HepG2 (cell line): ENCODE data around the gene SMIM12. TPM values are rescaled to one million over a fixed set of nuclear protein-coding genes. Genes with fewer than 3 reads are reported as not detected.

ENCODE experiments used
- ATAC-seq: fragments of 200-7000 bp; cut with Tn5 transposase; 3 replicates; pipeline ENCODE4 v1.9.1; 2020; ENCODE audit warnings: mild to moderate bottlenecking, moderate library complexity
- BruUV-seq: library from RNA; stranded (reverse); fragments of 400-500 nt; replicated peaks from 2 replicates; lab custom pipeline; 2021; lab: Mats Ljungman, UMichigan
- CTCF ChIA-PET: fragments of 300-600 bp; formaldehyde crosslinking; extraction: SDS; loops from one replicate; lab custom pipeline; 2021; ENCODE audit warnings: low total read pairs, inconsistent platforms, low intra/inter-chr PET ratio; lab: Yijun Ruan, JAX
- POLR2A ChIA-PET: fragments of 350-600 bp; sonication (Branson Sonifier 250); formaldehyde crosslinking; loops from one replicate; lab custom pipeline; 2020; ENCODE audit warnings: antibody characterized with exemption, inconsistent platforms; lab: Yijun Ruan, JAX
- DNase-seq: peaks from one replicate; pipeline ENCODE4 v3.0.0-alpha.2; 2015; ENCODE audit warnings: low spot score
- FAIRE-seq: peaks from 3 replicates; lab custom pipeline; 2011; peaks lifted over from hg19 to GRCh38; lab: Jason Lieb, UNC
- H2AFZ ChIP-seq: one replicate; pipeline ENCODE4 v1.6.1; 2011; ENCODE audit warnings: low read length, inconsistent platforms
- H3K27ac ChIP-seq: fragments of 300-600 bp; 3 replicates; pipeline ENCODE4 v1.8.0; 2011; ENCODE audit warnings: mixed run types, mild to moderate bottlenecking, mixed read lengths, low read length, inconsistent platforms; ENCODE audit not compliant: insufficient read depth; ENCODE audit errors: extremely low read length
- H3K27me3 ChIP-seq, 2 experiments: fragments of 200-600 bp in 1 of 2; 2 replicates in 1 of 2; 3 replicates in 1 of 2; pipeline versions ENCODE4 v1.6.0 to v1.8.0; 2011; ENCODE audit warnings: low read length in 2 of 2, mild to moderate bottlenecking in 2 of 2, moderate library complexity in 2 of 2, inconsistent platforms in 1 of 2; ENCODE audit not compliant: insufficient read depth in 2 of 2, control insufficient read depth in 1 of 2
- H3K36me3 ChIP-seq, 2 experiments: fragments of 200-600 bp in 1 of 2; replicated peaks in 1 of 2; 2 replicates in 1 of 2; 3 replicates in 1 of 2; pipeline versions ENCODE4 v1.5.1 to v1.8.0; 2011; ENCODE audit warnings: low read length in 2 of 2, inconsistent platforms in 1 of 2; ENCODE audit not compliant: insufficient read depth in 2 of 2, control insufficient read depth in 1 of 2
- H3K4me1 ChIP-seq: 2 replicates; pipeline ENCODE4 v1.5.1; 2012; ENCODE audit warnings: low read length, inconsistent platforms; ENCODE audit not compliant: insufficient read depth
- H3K4me2 ChIP-seq: 2 replicates; pipeline ENCODE4 v1.6.0; 2011; ENCODE audit warnings: low read depth, low read length, inconsistent platforms
- H3K4me3 ChIP-seq, 3 experiments: fragments of 200-600 bp in 1 of 3; sonication (generic), shearing (Covaris generic) in 1 of 3; replicated peaks in 1 of 3; 2 replicates each; pipeline ENCODE4 v1.5.1; 2011 to 2016; ENCODE audit warnings: low read length in 3 of 3, inconsistent platforms in 2 of 3, low read depth in 2 of 3, mild to moderate bottlenecking in 2 of 3, control low read depth in 1 of 3, mixed read lengths in 1 of 3; ENCODE audit not compliant: insufficient read depth in 1 of 3
- H3K79me2 ChIP-seq: one replicate; pipeline ENCODE4 v1.6.1; 2011; ENCODE audit warnings: low read length, inconsistent platforms; ENCODE audit not compliant: insufficient read depth
- H3K9ac ChIP-seq: 2 replicates; pipeline ENCODE4 v1.6.0; 2011; ENCODE audit warnings: mild to moderate bottlenecking, low read depth, low read length, inconsistent platforms; ENCODE audit not compliant: insufficient read depth
- H3K9me3 ChIP-seq: 2 replicates; pipeline ENCODE4 v1.5.1; 2012; ENCODE audit warnings: mild to moderate bottlenecking, low read length
- H4K20me1 ChIP-seq: 2 replicates; pipeline ENCODE4 v1.6.0; 2011; ENCODE audit warnings: inconsistent platforms, mild to moderate bottlenecking, low read length, moderate library complexity; ENCODE audit not compliant: insufficient read depth
- ARNTL ChIP-seq: sonication (generic); formaldehyde crosslinking; IDR thresholded peaks from 2 replicates; pipeline ENCODE4 v1.4.0; 2020; ENCODE audit warnings: mild to moderate bottlenecking, missing genetic modification reagents
- BCL6 ChIP-seq: IDR thresholded peaks from 2 replicates; pipeline ENCODE4 v1.6.1; 2016; ENCODE audit warnings: missing genetic modification reagents, missing compliant biosample characterization
- BHLHE40 ChIP-seq: IDR thresholded peaks from 2 replicates; pipeline ENCODE4 v1.6.1; 2011; ENCODE audit warnings: low read length, improper control_type of control experiment
- IKZF4 ChIP-seq: sonication (generic); formaldehyde crosslinking; IDR thresholded peaks from 2 replicates; pipeline ENCODE4 v1.5.1; 2020; ENCODE audit warnings: borderline replicate concordance, mild to moderate bottlenecking, low read depth, missing genetic modification reagents; ENCODE audit errors: not compliant biosample characterization
- KLF11 ChIP-seq: IDR thresholded peaks from 2 replicates; pipeline ENCODE4 v1.6.1; 2016; ENCODE audit warnings: missing compliant biosample characterization
- LCORL ChIP-seq, 2 experiments: fragments of 450-650 bp in 1 of 2; sonication (generic) in 1 of 2; formaldehyde crosslinking in 1 of 2; IDR thresholded peaks; 2 replicates each; pipeline versions ENCODE4 v1.5.0 to v1.6.1; 2017 to 2020; ENCODE audit warnings: antibody characterized with exemption in 1 of 2, missing genetic modification reagents in 1 of 2
- SOX6 ChIP-seq, 2 experiments: fragments of 450-650 bp in 1 of 2; sonication (generic) in 1 of 2; formaldehyde crosslinking in 1 of 2; IDR thresholded peaks; 2 replicates each; pipeline versions ENCODE4 v1.4.0 to v1.6.1; 2017 to 2020; ENCODE audit warnings: antibody characterized with exemption in 1 of 2, mild to moderate bottlenecking in 1 of 2, missing genetic modification reagents in 1 of 2
- SRY ChIP-seq: sonication (generic); formaldehyde crosslinking; IDR thresholded peaks from 2 replicates; pipeline ENCODE4 v1.8.0; 2022; ENCODE audit warnings: mild to moderate bottlenecking, missing genetic modification reagents
- TCF7 ChIP-seq: sonication (generic); IDR thresholded peaks from 2 replicates; pipeline ENCODE4 v1.6.1; 2016; ENCODE audit warnings: antibody characterized with exemption, low read depth
- ZBTB1 ChIP-seq: sonication (generic); formaldehyde crosslinking; IDR thresholded peaks from 2 replicates; pipeline ENCODE4 v1.4.0; 2020; ENCODE audit warnings: missing genetic modification reagents, borderline replicate concordance
- ZBTB14 ChIP-seq: sonication (generic); formaldehyde crosslinking; IDR thresholded peaks from 2 replicates; pipeline ENCODE4 v1.4.0; 2020; ENCODE audit warnings: missing genetic modification reagents
- ZBTB33 ChIP-seq: sonication (generic); formaldehyde crosslinking; IDR thresholded peaks from 2 replicates; pipeline ENCODE4 v1.4.0; 2020; ENCODE audit warnings: missing genetic modification reagents
- ZNF318 ChIP-seq: sonication (generic); formaldehyde crosslinking; IDR thresholded peaks from 2 replicates; pipeline ENCODE4 v1.4.0; 2020; ENCODE audit warnings: mild to moderate bottlenecking, missing genetic modification reagents
- ZNF724P ChIP-seq: sonication (generic); formaldehyde crosslinking; IDR thresholded peaks from 2 replicates; pipeline ENCODE4 v1.8.0; 2022; ENCODE audit warnings: missing genetic modification reagents, borderline replicate concordance
- ZNF792 ChIP-seq: IDR thresholded peaks from 2 replicates; pipeline ENCODE4 v1.6.1; 2016
- WGBS: methylation state at CpG from one replicate; pipeline ENCODE4 v1.1.6; 2017; ENCODE audit warnings: low lambda C conversion rate; 5-methylcytosine and 5-hydroxymethylcytosine counted together
- in situ Hi-C: cut with HindIII; loops from 2 replicates; pipeline ENCODE4 v1.10.0; 2017; ENCODE audit warnings: low pct_unique_long_range_greater_than_20kb; ENCODE audit not compliant: extremely low pct_ligation_motif_present
- intact Hi-C: fragments of 100-400 bp; cut with micrococcal nuclease; formaldehyde crosslinking; loops from one replicate; pipeline ENCODE4 v1.10.0; 2022; ENCODE audit not compliant: unreplicated experiment
- polyA plus RNA-seq, 8 experiments: library from polyadenylated mRNA; depleted of rRNA in 3 of 8; stranded (reverse) in 7 of 8; unstranded in 1 of 8; fragments of >200 nt; fragmentation: Illumina TruSeq in 4 of 8; extraction: Trizol in 4 of 8; gene quantifications; 2 replicates each; pipeline versions ENCODE4 v1.2.1 to v1.2.3, GENCODE V29; 2011 to 2016; ENCODE audit warnings: low read depth in 4 of 8, missing spikeins in 1 of 8, mixed read lengths in 1 of 8; ENCODE audit not compliant: insufficient read depth in 1 of 8
- total RNA-seq, 5 experiments: library from RNA; depleted of rRNA; stranded (reverse); fragments of >200 nt; fragmentation: Illumina TruSeq; extraction: Trizol; gene quantifications; 2 replicates each; pipeline ENCODE4 v1.2.3, GENCODE V29; 2016; ENCODE audit warnings: low read depth in 1 of 5

Gene SMIM12
- total and polyA plus RNA-seq, 2 of the 13 experiments (the other 11 are each of a cell fraction or from before 2014, with no cell fraction given): 20.1 to 41.3 TPM

- CTCF ChIA-PET: no interaction called here
- TF ChIP-seq KLF11 (CRISPR knock-in tag): no peak
- no peak for TF ChIP-seq ARNTL (CRISPR knock-in tag)
- no peak for TF ChIP-seq BCL6
- no peak for TF ChIP-seq ZNF792 (CRISPR knock-in tag)
- no peak for TF ChIP-seq TCF7
- no peak for TF ChIP-seq ZBTB33 (CRISPR knock-in tag)
- no peak for TF ChIP-seq BHLHE40
- TF ChIP-seq IKZF4 (CRISPR knock-in tag): no peak
- no peak for TF ChIP-seq SOX6 (IDR thresholded peaks at IDR 0.05)
- no peak for TF ChIP-seq SOX6 (CRISPR knock-in tag; IDR thresholded peaks at IDR 0.05)
- TF ChIP-seq ZNF318 (CRISPR knock-in tag): no peak
- no peak for TF ChIP-seq ZNF724P (CRISPR knock-in tag)
- TF ChIP-seq LCORL (IDR thresholded peaks at IDR 0.05): no peak
- TF ChIP-seq LCORL (CRISPR knock-in tag; IDR thresholded peaks at IDR 0.05): no peak
- no peak for TF ChIP-seq ZBTB14 (CRISPR knock-in tag)
- TF ChIP-seq SRY (CRISPR knock-in tag): no peak
- TF ChIP-seq ZBTB1 (CRISPR knock-in tag): no peak
These were observed 55.8 kb downstream of the SMIM12 start for GRCh38 chr1:34803770-34804169.

More at GRCh38 chr1:34803770-34804169, 55.8 kb downstream of the SMIM12 start:
- Histone ChIP-seq H3K36me3 (no peaks in the 10 kb centered on the region), H3K27ac (no peak overlapping the region), H3K9me3 (no peaks in the 10 kb centered on the region), H3K79me2 (no peaks in the 10 kb centered on the region), H3K4me3 (no peak overlapping the region), H4K20me1 (no peaks in the 10 kb centered on the region), H3K4me2 (no peak overlapping the region), H2AFZ (no peak overlapping the region), H3K27me3 (0 out of 5 replicates have a peak, but pooled peaks cover 0 to 3% of the 10 kb centered on the region in 2 experiments), H3K4me1 (no peaks in the 10 kb centered on the region), H3K9ac (no peak overlapping the region)
- BruUV-seq: no TSS peak
- FAIRE-seq: no peak
- ATAC-seq: no peak
- POLR2A ChIA-PET: no interaction called here
- in situ Hi-C loops: no loop called here
- DNase-seq: no peak
- WGBS: 33% methylated on average over 3 of the region's 3 CpGs
- intact Hi-C loops: no loop called here
